Adrenal gland (tissue), 12 donors: ENCODE measurements around the gene PPP1R9A. TPM values are rescaled to one million over a fixed set of nuclear protein-coding genes. Genes with fewer than 3 reads are reported as not detected.

ENCODE experiments used
- DNase-seq, 7 donors: peaks; one replicate each; pipeline ENCODE4 v3.0.0-alpha.2; 2019 to 2020
- H3K27ac ChIP-seq, 5 donors: fragments of 200-600 bp; sonication (generic) in 4 of 5; 1 replicate in 3 of 5; 2 replicates in 2 of 5; pipeline versions ENCODE4 v1.5.1 to v1.8.0; 2016 to 2020; ENCODE audit warnings: mild to moderate bottlenecking in 1 of 5
- H3K27me3 ChIP-seq: fragments of 200-600 bp; 2 replicates; pipeline ENCODE4 v1.8.0; 2021
- H3K36me3 ChIP-seq, 2 donors: fragments of 200-600 bp; replicated peaks in 1 of 2; 1 replicate in 1 of 2; 2 replicates in 1 of 2; pipeline versions ENCODE4 v1.5.1 to v1.8.0; 2018 to 2022
- H3K4me1 ChIP-seq, 2 donors: fragments of 200-600 bp; replicated peaks in 1 of 2; 1 replicate in 1 of 2; 2 replicates in 1 of 2; pipeline versions ENCODE4 v1.5.1 to v1.8.0; 2018 to 2021
- H3K4me3 ChIP-seq, 4 donors: fragments of 200-600 bp; sonication (generic) in 3 of 4; one replicate each; pipeline ENCODE4 v1.5.1; 2016 to 2018
- H3K9me3 ChIP-seq, 3 donors: fragments of 200-600 bp; sonication (generic) in 1 of 3; replicated peaks in 1 of 3; 1 replicate in 2 of 3; 2 replicates in 1 of 3; pipeline versions ENCODE4 v1.5.1 to v1.8.0; 2016 to 2021
- POLR2A ChIP-seq, 2 donors: fragments of 450-650 bp; IDR thresholded peaks; one replicate each; pipeline ENCODE4 v1.6.1; 2017; ENCODE audit warnings: antibody characterized with exemption in 2 of 2, mild to moderate bottlenecking in 2 of 2, moderate library complexity in 1 of 2
- WGBS, 4 donors: extraction: QIAGEN DNeasy Blood & Tissue Kit in 2 of 4; methylation state at CpG; one replicate each; pipeline versions ENCODE4 v1.1.5 to v1.1.7; 2013 to 2017; 5-methylcytosine and 5-hydroxymethylcytosine counted together
- intact Hi-C, 2 donors: fragments of 100-400 bp; cut with DNase I; formaldehyde crosslinking; loops; one replicate each; pipeline versions ENCODE4 v1.14.1 to v1.15.0; 2022 to 2023
- polyA plus RNA-seq, 3 donors: library from polyadenylated mRNA; stranded (reverse); fragments of 200-250 nt in 2 of 3; fragments of 350-450 nt in 1 of 3; fragmentation: Illumina TruSeq in 1 of 3; extraction: RNeasy Lipid Tissue Mini Kit (QIAGEN cat#74804) in 1 of 3; gene quantifications; one replicate each; pipeline ENCODE4 v1.2.3, GENCODE V29; 2013 to 2014
- total RNA-seq, 9 donors: library from RNA; depleted of rRNA in 4 of 9; stranded (reverse); fragments of >200 nt in 4 of 9; fragments of 120-200 nt in 1 of 9; fragmentation: NEBNext Ultra II Directional in 1 of 9; extraction: Animal tissue kit (Norgen Biotek cat#: 25700) in 1 of 9; gene quantifications; one replicate each; pipeline versions ENCODE4 v1.1.0 to v1.2.4, GENCODE V29; 2013 to 2023
- TF ChIP-seq, protein P1 (sequence below), 6 experiments: fragments of 450-650 bp in 4 of 6; fragments of 200-600 bp in 2 of 6; sonication (generic) in 1 of 6; IDR thresholded peaks; 1 replicate in 5 of 6; 2 replicates in 1 of 6; pipeline versions ENCODE4 v1.5.1 to v1.8.0; 2016 to 2021; ENCODE audit warnings: antibody characterized with exemption in 6 of 6, mild to moderate bottlenecking in 2 of 6, moderate library complexity in 1 of 6
- donor health status: healthy with polysubstance abuse.
- donor health status: Bipolar disorder and iron deficiency.
- donor health status: DM: yes; HTN: yes; CAD: no.
- donor health status: DM: no; HTN: no; CAD: no.
- donor health status: DM: no; HTN: no; CAD: no.
- donor health status: DM: yes; HTN: yes; CAD: no.

PPP1R9A gene
- total and polyA plus RNA-seq, 12 donors = 7.2 to 86.0 (median 40.6) TPM

DNA sequence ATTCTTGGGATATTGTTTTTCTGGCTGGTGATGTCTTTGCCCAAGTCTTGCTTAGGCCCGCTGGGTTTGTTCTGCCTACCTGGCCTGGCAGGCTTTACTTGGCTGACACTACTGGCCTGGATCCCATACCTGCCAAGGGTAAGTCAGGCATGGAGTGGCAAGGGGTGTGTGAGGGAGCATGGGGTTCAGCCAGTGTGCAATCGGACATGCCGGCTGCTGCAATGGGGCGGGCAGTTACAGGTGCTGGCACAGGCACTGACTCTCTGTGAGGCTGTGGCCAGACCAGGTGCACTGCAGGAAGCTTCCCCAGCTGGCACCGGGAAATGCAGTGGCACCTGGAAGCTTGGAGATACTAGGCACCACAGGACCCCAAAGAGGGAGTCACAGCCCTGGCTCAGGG is 248.6 kb downstream of the PPP1R9A start:
- Histone ChIP-seq H3K27ac (no peak overlapping the region), H3K9me3 (peaks cover 0 to 9% (median 0%) of the 10 kb centered on the region in 3 donors), H3K36me3 (no peaks in the 10 kb centered on the region), H3K4me3 (no peak overlapping the region), H3K4me1 (no peaks in the 10 kb centered on the region), H3K27me3 (no peaks in the 10 kb centered on the region)
- intact Hi-C loops = no loop called here
- WGBS, 4 donors = 95 to 100% (median 99%) methylated on average over 4 to 5 of the region's 5 CpGs
- DNase-seq = no peak
- TF ChIP-seq, protein P1, sequence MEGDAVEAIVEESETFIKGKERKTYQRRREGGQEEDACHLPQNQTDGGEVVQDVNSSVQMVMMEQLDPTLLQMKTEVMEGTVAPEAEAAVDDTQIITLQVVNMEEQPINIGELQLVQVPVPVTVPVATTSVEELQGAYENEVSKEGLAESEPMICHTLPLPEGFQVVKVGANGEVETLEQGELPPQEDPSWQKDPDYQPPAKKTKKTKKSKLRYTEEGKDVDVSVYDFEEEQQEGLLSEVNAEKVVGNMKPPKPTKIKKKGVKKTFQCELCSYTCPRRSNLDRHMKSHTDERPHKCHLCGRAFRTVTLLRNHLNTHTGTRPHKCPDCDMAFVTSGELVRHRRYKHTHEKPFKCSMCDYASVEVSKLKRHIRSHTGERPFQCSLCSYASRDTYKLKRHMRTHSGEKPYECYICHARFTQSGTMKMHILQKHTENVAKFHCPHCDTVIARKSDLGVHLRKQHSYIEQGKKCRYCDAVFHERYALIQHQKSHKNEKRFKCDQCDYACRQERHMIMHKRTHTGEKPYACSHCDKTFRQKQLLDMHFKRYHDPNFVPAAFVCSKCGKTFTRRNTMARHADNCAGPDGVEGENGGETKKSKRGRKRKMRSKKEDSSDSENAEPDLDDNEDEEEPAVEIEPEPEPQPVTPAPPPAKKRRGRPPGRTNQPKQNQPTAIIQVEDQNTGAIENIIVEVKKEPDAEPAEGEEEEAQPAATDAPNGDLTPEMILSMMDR (IDR thresholded peaks at IDR 0.05) = no peak
- no peak for TF ChIP-seq POLR2A (IDR thresholded peaks at IDR 0.05)

DNA sequence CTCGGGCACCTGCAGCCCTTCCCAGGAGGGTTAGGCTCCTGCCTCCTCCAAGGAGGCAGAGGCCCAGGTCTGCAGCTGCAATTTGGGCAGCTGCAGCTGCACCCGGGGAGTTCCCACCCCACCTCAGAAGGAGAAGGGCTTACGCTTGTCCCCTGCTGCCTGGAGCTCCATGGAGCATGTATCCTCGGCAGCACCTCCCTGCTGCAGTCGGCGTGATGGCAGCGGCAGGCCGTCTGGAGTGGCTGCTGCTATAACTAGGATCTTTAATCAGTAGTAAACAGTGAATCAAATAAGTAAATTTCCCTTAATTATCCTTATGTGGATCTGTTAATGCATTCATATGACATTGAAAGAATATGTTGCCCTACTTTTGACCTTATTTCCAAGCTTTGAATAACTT is 250.0 kb downstream of the PPP1R9A start:
- DNase-seq = no peak
- Histone ChIP-seq H3K36me3 (no peaks in the 10 kb centered on the region), H3K4me1 (no peaks in the 10 kb centered on the region), H3K4me3 (no peak overlapping the region), H3K27ac (no peak overlapping the region), H3K9me3 (peaks cover 0 to 9% (median 0%) of the 10 kb centered on the region in 3 donors), H3K27me3 (no peaks in the 10 kb centered on the region)
- intact Hi-C loops = no loop called here
- no peak for TF ChIP-seq POLR2A (IDR thresholded peaks at IDR 0.05)
- TF ChIP-seq, protein P1 (IDR thresholded peaks at IDR 0.05) = no peak
- WGBS, 4 donors = 90 to 98% (median 94%) methylated on average over 6 to 8 of the region's 8 CpGs

DNA sequence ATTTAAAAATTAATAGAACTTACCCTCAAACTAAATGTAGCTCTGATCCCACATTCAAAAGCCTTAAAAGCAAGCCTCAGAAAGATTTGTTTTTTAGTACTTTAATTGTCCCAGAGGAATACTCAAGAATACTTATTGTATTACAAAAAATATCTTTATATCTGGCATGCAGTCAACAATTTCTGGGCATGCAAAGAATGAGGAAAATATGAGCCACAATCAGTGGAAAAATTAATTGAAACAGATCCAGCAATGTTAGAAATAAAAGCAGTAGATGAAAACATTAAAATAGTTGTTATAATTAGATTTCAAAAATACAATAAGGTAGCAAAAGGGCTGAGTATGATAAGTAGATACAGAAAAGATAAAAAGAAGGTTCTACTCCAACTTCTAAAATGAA is 262.3 kb downstream of the PPP1R9A start:
- TF ChIP-seq, protein P1 (IDR thresholded peaks at IDR 0.05) = no peak
- TF ChIP-seq POLR2A (IDR thresholded peaks at IDR 0.05) = no peak

DNA sequence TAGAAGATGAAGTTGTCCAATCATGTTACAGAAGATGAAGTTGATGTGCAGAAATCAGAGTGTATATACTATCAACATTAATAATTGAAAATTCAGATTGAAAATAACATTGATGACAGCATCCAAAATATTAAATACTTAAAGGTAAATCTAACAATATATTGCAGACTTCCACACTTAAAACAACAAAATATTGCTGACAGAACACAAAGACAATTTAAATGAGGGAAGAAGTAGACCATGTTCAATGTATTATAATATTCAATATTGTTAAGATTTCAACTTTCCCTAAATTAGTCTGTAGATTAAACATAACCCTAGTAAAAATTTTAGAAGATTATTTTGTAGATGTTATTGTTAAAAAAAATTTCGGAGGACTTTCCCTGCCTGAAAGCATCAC is 265.0 kb downstream of the PPP1R9A start:
- Histone ChIP-seq H3K9me3 (peaks cover 0 to 6% (median 0%) of the 10 kb centered on the region in 3 donors), H3K27ac (no peak overlapping the region), H3K4me3 (no peak overlapping the region), H3K27me3 (no peaks in the 10 kb centered on the region), H3K4me1 (no peaks in the 10 kb centered on the region), H3K36me3 (no peaks in the 10 kb centered on the region)
- WGBS, 4 donors = 91 to 96% (median 93%) methylated on average over 1 of the region's 1 CpG
- no peak for DNase-seq
- intact Hi-C loops = no loop called here
- TF ChIP-seq POLR2A (IDR thresholded peaks at IDR 0.05) = no peak
- TF ChIP-seq, protein P1 (IDR thresholded peaks at IDR 0.05) = no peak

More for the DNA sequence above, 262.3 kb downstream of the PPP1R9A start:
- H3K36me3 ChIP-seq = no peaks in the 10 kb centered on the region
- DNase-seq = no peak
- no peaks in the 10 kb centered on the region for H3K27me3 ChIP-seq
- no peaks in the 10 kb centered on the region for H3K4me1 ChIP-seq
- no peak overlapping the region for H3K4me3 ChIP-seq
- peaks cover 0 to 6% (median 0%) of the 10 kb centered on the region in 3 donors for H3K9me3 ChIP-seq
- H3K27ac ChIP-seq = no peak overlapping the region
- intact Hi-C loops = no loop called here
